ENCODE data around the gene AGPAT3.

The AGPAT3 gene

GRCh38 chr21:43866260-43866629, 1.2 kb downstream of the AGPAT3 start:
- DNase-seq: no peak

DNA sequence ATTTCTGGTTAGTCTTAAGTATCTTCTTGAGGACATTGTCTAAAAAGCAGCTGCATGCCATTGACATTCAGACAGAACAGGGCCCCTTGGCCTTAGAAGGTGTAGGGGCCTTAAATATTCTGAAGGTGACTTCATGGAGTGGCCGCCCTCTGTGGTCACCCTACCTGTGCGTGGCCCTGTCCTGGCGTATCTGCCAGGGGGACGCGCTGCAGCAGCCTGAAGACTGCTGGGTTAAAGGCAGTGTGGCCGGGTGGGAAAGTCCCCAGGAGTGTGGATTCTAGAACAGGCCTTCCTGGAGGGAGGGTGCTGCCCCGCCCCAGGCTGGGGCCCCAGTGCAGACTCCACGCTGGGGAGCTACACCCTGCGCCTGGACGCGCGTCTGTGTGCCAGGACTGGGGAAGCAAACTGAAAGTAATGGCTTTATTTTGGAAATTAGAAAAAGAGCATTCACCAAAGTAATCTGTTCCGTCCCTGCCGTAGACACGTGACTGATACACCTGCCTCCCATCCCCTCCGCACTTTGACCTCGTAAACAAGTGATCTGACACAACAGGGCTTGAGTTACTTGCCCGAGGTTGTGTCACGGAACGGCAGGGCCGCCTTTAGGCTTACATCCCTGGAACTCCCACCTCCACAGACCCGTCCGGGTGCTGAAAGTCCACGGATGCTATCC, 1.8 kb downstream of the AGPAT3 start:
- no peak for DNase-seq

DNA sequence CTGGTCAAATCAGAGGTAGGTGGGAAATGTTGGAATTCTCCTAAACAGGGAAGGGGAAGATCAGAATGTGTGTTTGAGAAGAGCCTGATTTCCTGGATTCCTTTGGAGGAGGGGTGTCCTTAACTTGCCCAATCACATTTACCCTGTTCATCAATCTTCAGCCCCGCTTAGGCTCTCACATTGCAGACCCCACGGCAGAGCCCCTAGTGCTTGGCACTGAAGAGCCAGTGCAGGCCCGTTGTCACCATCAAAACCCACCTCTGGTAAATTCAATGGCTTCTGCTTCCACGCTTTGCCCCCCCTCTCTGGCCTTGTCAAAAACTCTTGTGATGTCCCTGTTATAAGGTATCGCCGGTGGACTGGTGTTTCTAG, 2.3 kb downstream of the AGPAT3 start:
- no peak for DNase-seq

GRCh38 chr21:43867948-43868347, 2.9 kb downstream of the AGPAT3 start:
- no peak for DNase-seq

DNA sequence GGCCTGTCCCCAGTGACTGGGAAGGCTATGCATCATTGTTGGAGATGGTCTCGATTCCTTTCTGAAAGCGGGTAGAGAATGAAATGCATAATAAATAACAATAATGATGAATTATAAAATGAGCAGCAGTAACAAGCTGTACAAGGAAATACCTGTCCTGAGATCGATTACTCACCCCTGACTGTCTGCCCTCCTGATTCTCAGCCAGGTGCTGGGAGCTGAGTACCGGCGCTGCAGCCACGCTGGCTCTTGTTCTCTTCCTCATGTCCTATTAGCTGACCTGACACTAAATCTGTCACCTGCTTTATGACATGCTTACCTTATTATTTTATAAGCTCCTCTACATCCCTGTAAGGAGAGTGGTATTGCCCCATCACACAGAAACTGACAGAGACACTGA, 3.4 kb downstream of the AGPAT3 start:
- no peak for DNase-seq

GRCh38 chr21:43869486-43870325, 4.7 kb downstream of the AGPAT3 start:
- no peak for DNase-seq

GRCh38 chr21:43871487-43871886, 6.5 kb downstream of the AGPAT3 start:
- no peak for DNase-seq

DNA sequence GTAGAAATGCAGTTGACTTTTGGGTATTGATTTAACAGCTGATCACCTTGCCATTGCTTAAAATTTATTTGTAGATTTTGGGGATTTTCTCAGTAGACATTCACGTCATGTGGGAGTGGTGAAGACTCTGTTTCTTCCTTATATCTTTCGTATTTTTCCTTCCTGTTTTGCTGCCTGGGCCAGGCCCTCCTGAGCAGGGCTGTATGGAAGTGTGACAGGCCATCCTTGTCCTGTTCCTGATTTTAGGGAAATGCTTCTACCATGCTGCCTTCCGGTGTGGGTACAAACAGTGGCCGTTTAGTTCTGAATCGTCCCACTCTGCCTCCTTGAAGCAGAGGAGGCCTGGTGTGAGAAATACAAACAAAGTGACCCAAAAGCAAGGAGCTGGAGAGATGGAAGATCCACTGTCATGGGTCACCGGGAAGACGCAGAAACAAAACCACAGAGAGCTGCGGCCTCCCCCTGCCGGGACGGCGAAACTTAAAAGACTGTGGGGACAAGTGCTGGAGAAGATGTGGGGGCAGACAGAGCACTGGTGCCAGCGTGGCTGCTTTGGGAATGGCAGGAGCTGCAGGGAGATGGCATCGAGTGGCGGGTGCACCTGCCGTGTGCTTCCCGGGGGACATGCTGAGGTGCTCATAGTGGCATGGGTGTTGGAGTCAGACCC, 7.6 kb downstream of the AGPAT3 start:
- DNase-seq: no peak

DNA sequence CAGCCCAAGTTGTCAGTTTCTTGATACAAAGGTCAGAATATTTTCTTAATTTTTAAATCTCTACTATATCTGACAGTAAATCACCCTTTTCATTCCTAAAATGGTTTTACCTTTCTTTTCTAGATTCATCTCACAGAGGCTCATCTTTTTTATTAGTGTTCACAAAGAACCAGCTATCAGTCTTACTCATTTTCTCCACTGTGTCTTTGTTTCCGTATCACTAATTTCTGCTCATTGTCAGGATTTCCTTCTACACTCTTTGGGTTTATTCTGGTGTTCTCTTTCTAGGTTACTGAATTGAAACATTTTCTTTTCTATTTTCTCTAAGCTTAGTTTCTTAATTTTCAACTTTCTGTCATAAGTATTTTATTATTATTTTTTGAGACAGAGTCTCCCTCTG, 8.7 kb downstream of the AGPAT3 start:
- no peak for DNase-seq

DNA sequence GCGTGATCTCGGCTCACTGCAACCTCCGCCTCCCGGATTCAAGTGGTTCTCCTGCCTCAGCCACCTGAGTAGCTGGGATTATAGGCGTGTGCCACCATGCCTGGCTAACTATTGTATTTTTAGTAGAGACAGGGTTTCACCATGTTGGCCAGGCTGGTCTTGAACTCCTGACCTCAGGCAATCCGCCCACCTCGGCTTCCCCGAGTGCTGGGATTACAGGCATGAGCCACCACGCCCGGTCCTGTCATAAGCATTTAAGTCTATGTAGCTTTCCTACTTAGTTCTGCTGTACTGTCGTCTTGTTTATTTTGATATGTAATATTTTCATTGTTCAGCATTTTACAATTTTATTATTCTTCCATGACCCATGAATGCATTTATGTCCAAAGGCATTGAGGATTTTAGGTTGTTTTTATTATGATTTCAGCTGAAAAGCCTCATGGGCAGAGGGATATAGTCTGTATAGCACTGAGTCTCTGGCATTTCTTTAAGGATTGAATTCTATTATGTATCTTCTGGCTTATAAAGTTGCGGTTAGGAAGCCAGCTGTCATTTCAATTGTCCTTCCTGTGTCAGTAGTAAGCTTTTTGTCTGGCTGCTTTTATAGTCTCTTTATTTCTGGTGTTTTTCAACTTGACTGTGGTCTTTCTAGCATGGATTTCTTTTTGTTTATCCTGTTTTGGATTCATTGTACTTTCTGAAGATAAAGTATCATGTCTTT, 9.2 kb downstream of the AGPAT3 start:
- DNase-seq: no peak

- DNase-seq: no peak
Observed at GRCh38 chr21:43876605-43877004, 11.6 kb downstream of the AGPAT3 start.

DNA sequence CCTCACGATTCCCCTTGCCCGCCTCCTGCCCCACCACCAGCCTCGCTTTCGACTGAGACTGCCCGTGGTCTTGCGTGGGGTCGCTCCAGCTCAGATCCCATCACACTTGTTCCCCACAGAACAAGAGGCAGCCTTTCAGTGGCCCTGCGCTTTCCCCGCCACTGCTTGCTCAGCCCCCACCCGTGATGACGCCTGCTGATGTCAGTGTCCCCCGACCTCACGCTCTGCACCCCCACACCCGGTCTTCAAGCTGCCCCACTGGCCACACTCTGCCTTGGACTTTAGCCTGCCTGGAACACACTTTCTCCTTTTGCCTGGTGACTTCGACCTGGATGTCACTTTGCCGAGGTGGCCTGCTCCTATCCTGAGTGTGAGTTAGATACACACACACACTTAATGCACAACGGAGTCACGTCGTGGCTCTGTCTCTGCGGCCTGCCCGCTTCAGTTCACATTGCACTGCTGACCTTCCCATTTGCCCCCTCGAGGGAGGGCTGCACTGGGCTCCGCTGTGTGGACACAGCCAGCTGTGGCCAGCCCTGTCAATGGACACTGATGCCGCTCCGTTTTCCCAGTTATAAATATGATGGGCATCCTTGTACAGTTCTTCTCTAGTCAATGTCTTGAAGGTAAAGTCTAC, 13.0 kb downstream of the AGPAT3 start:
- no peak for DNase-seq

DNA sequence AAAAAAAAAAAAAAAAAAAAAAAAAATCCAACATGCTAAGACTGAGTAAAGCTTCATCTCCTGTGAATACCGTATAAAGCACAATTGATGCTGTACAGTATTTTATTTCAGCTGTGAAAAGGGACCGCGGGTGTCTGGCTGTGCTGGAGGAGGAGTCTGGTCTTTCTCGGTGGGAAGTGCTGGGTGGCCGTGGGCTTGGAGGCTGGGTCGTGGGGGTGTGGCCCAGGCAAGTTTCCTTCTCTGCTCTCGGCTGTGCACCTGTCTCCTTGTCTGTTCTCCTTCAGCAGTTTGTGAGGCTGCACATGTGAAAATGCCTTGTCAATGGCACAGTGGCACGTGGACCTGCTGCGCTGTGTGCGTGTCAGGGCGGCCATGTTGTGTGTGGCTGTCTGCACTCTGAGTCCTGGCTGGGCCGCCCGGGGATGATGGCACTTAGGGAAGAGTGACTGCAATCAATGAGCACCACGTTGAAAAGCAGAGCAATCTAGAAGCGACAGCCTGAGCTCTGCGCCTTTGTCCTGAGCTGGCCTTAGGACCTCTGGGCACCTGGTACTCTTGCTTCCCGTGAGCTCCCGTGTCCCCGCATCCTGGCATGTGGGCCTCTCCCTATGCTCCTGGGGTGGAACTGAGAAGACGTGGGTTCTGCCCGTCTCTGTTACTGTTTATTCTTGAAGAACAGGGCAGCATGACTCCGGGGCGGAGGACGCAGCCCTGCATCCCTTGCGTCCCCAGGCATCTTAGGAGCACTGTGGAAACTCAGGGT, 14.5 kb downstream of the AGPAT3 start:
- DNase-seq: no peak

DNA sequence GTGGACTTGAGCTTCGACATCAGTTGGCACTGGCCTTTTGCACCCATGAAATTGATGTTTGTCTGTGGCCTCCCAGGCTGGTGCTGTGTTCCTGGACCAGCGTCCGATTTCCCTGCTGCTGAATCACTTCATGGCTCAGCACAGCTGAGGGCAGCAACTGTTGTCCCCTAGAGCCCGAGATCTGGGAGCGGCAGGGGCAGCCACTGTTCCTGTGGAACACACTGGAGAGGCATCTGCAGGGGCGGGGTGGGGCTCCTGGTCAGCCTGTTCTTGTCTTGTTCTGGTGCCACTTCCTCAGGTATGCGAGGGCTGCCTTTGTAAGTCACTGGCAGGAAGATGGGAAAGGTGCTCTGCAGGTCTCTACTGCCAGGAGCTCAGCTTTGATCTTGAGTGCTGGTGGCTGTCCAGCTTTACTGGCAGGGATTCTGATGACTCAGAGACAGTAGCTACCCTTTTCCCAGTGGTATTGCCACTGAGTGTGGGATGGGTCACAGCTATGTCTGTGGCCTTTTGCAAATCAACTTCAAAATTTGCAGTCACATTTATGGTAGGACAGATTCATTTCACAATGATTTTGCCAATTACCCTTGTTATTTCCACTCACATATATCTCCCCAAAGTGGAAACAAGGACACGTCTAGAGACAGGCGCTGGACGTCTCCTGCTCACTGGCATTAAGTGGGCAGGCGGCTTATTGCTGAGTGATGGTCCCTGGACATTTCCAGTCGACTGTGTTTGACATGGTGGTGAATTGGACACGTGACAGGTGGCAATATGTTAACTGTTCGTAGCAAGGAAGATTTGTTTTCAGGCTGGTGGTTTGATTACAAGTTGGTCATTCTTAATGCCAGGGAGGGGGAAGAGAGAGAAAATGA, 15.3 kb downstream of the AGPAT3 start:
- no peak for DNase-seq

- no peak for DNase-seq
Observed at GRCh38 chr21:43881283-43881682, 16.3 kb downstream of the AGPAT3 start.

DNA sequence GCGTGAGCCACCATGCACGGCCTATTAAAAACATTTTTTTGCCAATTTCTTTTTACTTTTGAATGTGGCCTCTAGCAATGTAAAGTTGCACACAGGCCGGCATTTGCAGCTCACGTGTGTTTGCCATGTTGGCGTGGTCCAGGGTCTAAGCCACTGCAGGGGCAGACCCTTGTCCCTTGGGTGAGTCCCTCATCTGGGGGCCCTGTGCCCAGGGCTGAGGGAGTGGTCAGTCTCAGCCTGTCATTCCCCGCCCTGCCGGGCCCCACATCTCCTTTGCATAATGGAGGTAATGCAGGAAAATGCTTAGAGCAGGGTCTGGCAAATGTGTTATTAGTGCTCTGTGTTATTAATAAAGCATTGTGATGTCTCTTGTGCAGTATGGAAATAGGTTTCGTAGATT, 16.9 kb downstream of the AGPAT3 start:
- no peak for DNase-seq

GRCh38 chr21:43882952-43883545, 18.0 kb downstream of the AGPAT3 start:
- no peak for DNase-seq

- peak; percentile 11 for DNase-seq
Observed at GRCh38 chr21:43884012-43884860, 19.2 kb downstream of the AGPAT3 start.

- no peak for DNase-seq
Observed at GRCh38 chr21:43884861-43885417, 19.9 kb downstream of the AGPAT3 start.
